Neural cell (in vitro differentiated cells): Measurements from ENCODE around the gene PHLDB2. TPM values are rescaled to one million over a fixed set of nuclear protein-coding genes. Genes with fewer than 3 reads are reported as not detected.

Experiments
- H2AFZ ChIP-seq: fragments of 200-600, 300-800 bp; sonication (generic), shearing (Covaris generic); 2 replicates; pipeline ENCODE4 v1.6.0; 2014; ENCODE audit warnings: low read depth, mild to moderate bottlenecking, antibody characterized with exemption, low read length, moderate library complexity
- H3F3A ChIP-seq: fragments of 200-600 bp; shearing (Covaris generic); 2 replicates; pipeline ENCODE4 v1.6.1; 2016; ENCODE audit warnings: mild to moderate bottlenecking, moderate library complexity, mixed read lengths, antibody characterized with exemption, low read length; ENCODE audit not compliant: insufficient read depth, poor library complexity, severe bottlenecking
- H3K27ac ChIP-seq: fragments of 200-600, 300-800 bp; sonication (generic), shearing (Covaris generic); 2 replicates; pipeline ENCODE4 v1.5.1; 2014; ENCODE audit warnings: mild to moderate bottlenecking, low read length, moderate library complexity
- H3K27me3 ChIP-seq: fragments of 300-800, 200-600 bp; sonication (generic), shearing (Covaris generic); 2 replicates; pipeline ENCODE4 v1.6.0; 2014; ENCODE audit warnings: mild to moderate bottlenecking, low read depth, low read length, moderate library complexity; ENCODE audit not compliant: insufficient read depth
- H3K36me3 ChIP-seq: fragments of 300-800, 200-600 bp; sonication (generic), shearing (Covaris generic); 2 replicates; pipeline ENCODE4 v1.5.1; 2014; ENCODE audit warnings: mild to moderate bottlenecking, antibody characterized with exemption, low read length, moderate library complexity; ENCODE audit not compliant: insufficient read depth
- H3K4me2 ChIP-seq: fragments of 300-800, 200-600 bp; sonication (generic), shearing (Covaris generic); 2 replicates; pipeline ENCODE4 v1.6.0; 2014; ENCODE audit warnings: mild to moderate bottlenecking, low read length
- H3K4me3 ChIP-seq: fragments of 300-800, 200-600 bp; sonication (generic), shearing (Covaris generic); 2 replicates; pipeline ENCODE4 v1.5.1; 2014; ENCODE audit warnings: mild to moderate bottlenecking, low read length, moderate library complexity
- H3K79me2 ChIP-seq: fragments of 200-600 bp; shearing (Covaris generic); replicated peaks from 2 replicates; pipeline ENCODE4 v1.6.0; 2014; ENCODE audit warnings: mild to moderate bottlenecking, low read length, moderate library complexity; ENCODE audit not compliant: insufficient read depth
- H3K9ac ChIP-seq: fragments of 300-800, 200-600 bp; sonication (generic), shearing (Covaris generic); 2 replicates; pipeline ENCODE4 v1.6.1; 2016; ENCODE audit warnings: mild to moderate bottlenecking, low read length, mixed read lengths
- H3K9me2 ChIP-seq: fragments of 200-600 bp; shearing (Covaris generic); 2 replicates; pipeline ENCODE4 v1.6.1; 2016; ENCODE audit warnings: mild to moderate bottlenecking, low read length, mixed read lengths; ENCODE audit not compliant: insufficient read depth
- H3K9me3 ChIP-seq: fragments of 200-600, 300-800 bp; sonication (generic), shearing (Covaris generic); 2 replicates; pipeline ENCODE4 v1.6.1; 2016; ENCODE audit warnings: mild to moderate bottlenecking, mixed run types, low read length, moderate library complexity, mixed read lengths
- H4K20me1 ChIP-seq: fragments of 200-600 bp; shearing (Covaris generic); 2 replicates; pipeline ENCODE4 v1.6.1; 2016; ENCODE audit warnings: mild to moderate bottlenecking, mixed run types; ENCODE audit not compliant: insufficient read depth
- EP300 ChIP-seq: fragments of 450-650 bp; conservative IDR thresholded peaks from 2 replicates; pipeline ENCODE4 v1.6.1; 2014; ENCODE audit warnings: antibody characterized with exemption, mild to moderate bottlenecking, moderate library complexity; ENCODE audit not compliant: poor library complexity, severe bottlenecking
- EZH2 ChIP-seq: fragments of 200-600, 300-800 bp; shearing (Covaris generic), sonication (generic); IDR thresholded peaks from 2 replicates; pipeline ENCODE4 v1.6.1; 2014; ENCODE audit warnings: antibody characterized with exemption, low read length, borderline replicate concordance, mild to moderate bottlenecking; ENCODE audit not compliant: insufficient read depth, poor library complexity, severe bottlenecking
- MXI1 ChIP-seq: fragments of 450-650 bp; conservative IDR thresholded peaks from 2 replicates; pipeline ENCODE4 v1.6.1; 2014; ENCODE audit warnings: antibody characterized with exemption, mild to moderate bottlenecking; ENCODE audit not compliant: poor library complexity, severe bottlenecking
- POLR2AphosphoS5 ChIP-seq: IDR thresholded peaks from 2 replicates; pipeline ENCODE4 v1.6.1; 2012
- RAD21 ChIP-seq: fragments of 450-650 bp; conservative IDR thresholded peaks from 2 replicates; pipeline ENCODE4 v1.6.1; 2014; ENCODE audit warnings: antibody characterized with exemption, mild to moderate bottlenecking, moderate library complexity
- SMC3 ChIP-seq: fragments of 450-650 bp; conservative IDR thresholded peaks from 2 replicates; pipeline ENCODE4 v1.6.1; 2014; ENCODE audit warnings: antibody characterized with exemption, mild to moderate bottlenecking, moderate library complexity; ENCODE audit not compliant: poor library complexity
- TAF1 ChIP-seq: IDR thresholded peaks from 2 replicates; pipeline ENCODE4 v1.6.1; 2012; ENCODE audit warnings: low read depth
- polyA plus RNA-seq: library from polyadenylated mRNA; depleted of rRNA; stranded (reverse); fragments of >200 nt; gene quantifications from 2 replicates; pipeline ENCODE4 v1.2.3, GENCODE V29; 2014
- TF ChIP-seq, protein P1 (sequence below): IDR thresholded peaks from 2 replicates; pipeline ENCODE4 v1.6.1; 2012; ENCODE audit warnings: borderline replicate concordance
- TF ChIP-seq, protein P2 (sequence below): fragments of 450-650 bp; IDR thresholded peaks from 2 replicates; pipeline ENCODE4 v1.5.1; 2014; ENCODE audit warnings: antibody characterized with exemption, mild to moderate bottlenecking, moderate library complexity; ENCODE audit not compliant: poor library complexity, severe bottlenecking

Gene PHLDB2
- polyA plus RNA-seq, 1 donor from 2014 or later, result 1.4 TPM

DNA sequence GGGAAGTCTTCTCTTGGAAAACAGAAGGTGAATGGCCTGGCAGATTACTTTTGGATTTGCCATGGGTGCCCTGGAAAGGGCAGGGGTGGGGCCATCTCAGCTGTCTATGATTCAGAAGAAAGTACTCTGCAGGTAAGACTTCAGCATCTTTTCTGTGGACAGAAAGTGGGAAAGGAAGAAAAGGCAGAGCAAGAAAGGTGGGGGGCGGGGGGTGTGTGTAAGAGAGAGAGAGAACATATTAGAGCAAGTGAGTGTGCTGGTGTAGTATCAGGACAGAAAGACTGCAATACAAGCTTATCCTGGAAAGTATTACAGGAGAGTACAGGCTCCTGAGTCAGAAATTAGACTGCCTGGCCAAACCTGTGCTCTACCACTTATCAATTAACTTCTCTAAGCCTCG lies 145.1 kb downstream of the PHLDB2 start:
- Histone ChIP-seq H3K9me3 (no peaks in the 10 kb centered on the region), H3K4me2 (no peak overlapping the region), H4K20me1 (no peaks in the 10 kb centered on the region), H3K79me2 (peaks cover 76% of the 10 kb centered on the region), H3K9me2 (no peaks in the 10 kb centered on the region), H3K4me3 (peak overlapping the region; percentile 88), H3K36me3 (peaks cover 18% of the 10 kb centered on the region), H3K27me3 (no peaks in the 10 kb centered on the region), H3F3A (no peaks in the 10 kb centered on the region), H3K9ac (no peak overlapping the region), H2AFZ (no peak overlapping the region), H3K27ac (no peak overlapping the region)
- TF ChIP-seq, protein P1, sequence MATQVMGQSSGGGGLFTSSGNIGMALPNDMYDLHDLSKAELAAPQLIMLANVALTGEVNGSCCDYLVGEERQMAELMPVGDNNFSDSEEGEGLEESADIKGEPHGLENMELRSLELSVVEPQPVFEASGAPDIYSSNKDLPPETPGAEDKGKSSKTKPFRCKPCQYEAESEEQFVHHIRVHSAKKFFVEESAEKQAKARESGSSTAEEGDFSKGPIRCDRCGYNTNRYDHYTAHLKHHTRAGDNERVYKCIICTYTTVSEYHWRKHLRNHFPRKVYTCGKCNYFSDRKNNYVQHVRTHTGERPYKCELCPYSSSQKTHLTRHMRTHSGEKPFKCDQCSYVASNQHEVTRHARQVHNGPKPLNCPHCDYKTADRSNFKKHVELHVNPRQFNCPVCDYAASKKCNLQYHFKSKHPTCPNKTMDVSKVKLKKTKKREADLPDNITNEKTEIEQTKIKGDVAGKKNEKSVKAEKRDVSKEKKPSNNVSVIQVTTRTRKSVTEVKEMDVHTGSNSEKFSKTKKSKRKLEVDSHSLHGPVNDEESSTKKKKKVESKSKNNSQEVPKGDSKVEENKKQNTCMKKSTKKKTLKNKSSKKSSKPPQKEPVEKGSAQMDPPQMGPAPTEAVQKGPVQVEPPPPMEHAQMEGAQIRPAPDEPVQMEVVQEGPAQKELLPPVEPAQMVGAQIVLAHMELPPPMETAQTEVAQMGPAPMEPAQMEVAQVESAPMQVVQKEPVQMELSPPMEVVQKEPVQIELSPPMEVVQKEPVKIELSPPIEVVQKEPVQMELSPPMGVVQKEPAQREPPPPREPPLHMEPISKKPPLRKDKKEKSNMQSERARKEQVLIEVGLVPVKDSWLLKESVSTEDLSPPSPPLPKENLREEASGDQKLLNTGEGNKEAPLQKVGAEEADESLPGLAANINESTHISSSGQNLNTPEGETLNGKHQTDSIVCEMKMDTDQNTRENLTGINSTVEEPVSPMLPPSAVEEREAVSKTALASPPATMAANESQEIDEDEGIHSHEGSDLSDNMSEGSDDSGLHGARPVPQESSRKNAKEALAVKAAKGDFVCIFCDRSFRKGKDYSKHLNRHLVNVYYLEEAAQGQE, result no peak
- TF ChIP-seq, protein P2, sequence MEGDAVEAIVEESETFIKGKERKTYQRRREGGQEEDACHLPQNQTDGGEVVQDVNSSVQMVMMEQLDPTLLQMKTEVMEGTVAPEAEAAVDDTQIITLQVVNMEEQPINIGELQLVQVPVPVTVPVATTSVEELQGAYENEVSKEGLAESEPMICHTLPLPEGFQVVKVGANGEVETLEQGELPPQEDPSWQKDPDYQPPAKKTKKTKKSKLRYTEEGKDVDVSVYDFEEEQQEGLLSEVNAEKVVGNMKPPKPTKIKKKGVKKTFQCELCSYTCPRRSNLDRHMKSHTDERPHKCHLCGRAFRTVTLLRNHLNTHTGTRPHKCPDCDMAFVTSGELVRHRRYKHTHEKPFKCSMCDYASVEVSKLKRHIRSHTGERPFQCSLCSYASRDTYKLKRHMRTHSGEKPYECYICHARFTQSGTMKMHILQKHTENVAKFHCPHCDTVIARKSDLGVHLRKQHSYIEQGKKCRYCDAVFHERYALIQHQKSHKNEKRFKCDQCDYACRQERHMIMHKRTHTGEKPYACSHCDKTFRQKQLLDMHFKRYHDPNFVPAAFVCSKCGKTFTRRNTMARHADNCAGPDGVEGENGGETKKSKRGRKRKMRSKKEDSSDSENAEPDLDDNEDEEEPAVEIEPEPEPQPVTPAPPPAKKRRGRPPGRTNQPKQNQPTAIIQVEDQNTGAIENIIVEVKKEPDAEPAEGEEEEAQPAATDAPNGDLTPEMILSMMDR, result no peak
- no peak for TF ChIP-seq TAF1
- TF ChIP-seq SMC3, result no peak
- no peak for TF ChIP-seq EP300
- TF ChIP-seq EZH2, result no peak
- TF ChIP-seq POLR2AphosphoS5, result no peak
- TF ChIP-seq MXI1, result no peak
- TF ChIP-seq RAD21, result no peak

DNA sequence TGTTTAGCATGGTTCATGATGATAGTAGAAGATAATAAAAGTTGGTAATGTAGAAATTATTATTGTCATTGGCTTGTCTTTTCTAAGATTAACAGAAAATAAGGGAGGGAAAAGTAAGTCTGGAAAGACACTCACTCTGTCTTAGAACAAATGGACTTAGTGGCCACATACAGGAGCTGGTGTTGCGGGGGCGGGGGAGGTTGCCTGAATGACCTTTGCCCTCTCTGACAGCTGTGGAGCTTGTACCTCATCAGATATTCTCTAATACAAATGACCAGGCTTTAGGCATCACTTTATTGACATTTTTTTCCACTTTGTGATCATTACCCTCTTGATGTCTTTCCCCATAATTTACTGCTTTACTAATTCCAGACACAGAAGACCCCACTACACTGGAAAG lies 145.6 kb downstream of the PHLDB2 start:
- H3F3A ChIP-seq, result no peaks in the 10 kb centered on the region
- H3K9me3 ChIP-seq, result no peaks in the 10 kb centered on the region
- no peaks in the 10 kb centered on the region for H3K27me3 ChIP-seq
- H2AFZ ChIP-seq, result no peak overlapping the region
- H3K79me2 ChIP-seq, result peaks cover 71% of the 10 kb centered on the region
- TF ChIP-seq, protein P2, result no peak
- TF ChIP-seq EZH2 (no peak), SMC3 (no peak)
- TF ChIP-seq, protein P1, result no peak
- H3K36me3 ChIP-seq, result peaks cover 18% of the 10 kb centered on the region
- H3K27ac ChIP-seq, result no peak overlapping the region
- no peak overlapping the region for H3K9ac ChIP-seq
- no peaks in the 10 kb centered on the region for H4K20me1 ChIP-seq
- H3K4me2 ChIP-seq, result no peak overlapping the region
- no peaks in the 10 kb centered on the region for H3K9me2 ChIP-seq
- peak overlapping the region; percentile 88 for H3K4me3 ChIP-seq
